Endothelial cell of umbilical vein (primary cell): ENCODE results near the gene SRPX2.

Source experiments
- MAX ChIP-seq: IDR thresholded peaks from 2 replicates; pipeline ENCODE4 v1.6.1; 2011; ENCODE audit not compliant: insufficient read depth, insufficient read length
- TF ChIP-seq, protein P1 (sequence below), 2 donors: IDR thresholded peaks; 1 replicate in 1 of 2; 2 replicates in 1 of 2; pipeline ENCODE4 v1.5.1; 2011; ENCODE audit warnings: low read length in 2 of 2, mild to moderate bottlenecking in 2 of 2, moderate library complexity in 2 of 2, control low read depth in 1 of 2, inconsistent platforms in 1 of 2, low read depth in 1 of 2; ENCODE audit not compliant: insufficient read depth in 1 of 2; ENCODE audit errors: extremely low read depth in 1 of 2

DNA sequence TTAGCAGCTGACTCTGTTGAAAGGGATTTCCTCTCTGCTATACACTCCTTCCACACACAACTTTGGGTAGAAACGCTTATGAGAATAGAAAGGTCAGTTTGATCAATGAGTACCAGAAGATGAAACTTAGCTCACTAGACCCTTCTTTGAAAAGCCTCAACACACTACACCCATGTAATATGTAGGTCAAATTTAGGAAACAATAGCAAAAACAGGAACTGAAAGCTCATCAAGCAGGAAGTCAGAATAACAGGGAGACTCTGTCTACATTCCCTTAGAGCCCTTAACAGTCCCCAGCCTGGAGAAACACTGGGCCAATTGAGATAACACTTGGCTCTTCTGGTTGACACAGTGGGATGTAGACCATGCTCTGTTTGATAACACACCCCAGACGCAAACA lies 30.7 kb downstream of the SRPX2 start:
- TF ChIP-seq, protein P1, sequence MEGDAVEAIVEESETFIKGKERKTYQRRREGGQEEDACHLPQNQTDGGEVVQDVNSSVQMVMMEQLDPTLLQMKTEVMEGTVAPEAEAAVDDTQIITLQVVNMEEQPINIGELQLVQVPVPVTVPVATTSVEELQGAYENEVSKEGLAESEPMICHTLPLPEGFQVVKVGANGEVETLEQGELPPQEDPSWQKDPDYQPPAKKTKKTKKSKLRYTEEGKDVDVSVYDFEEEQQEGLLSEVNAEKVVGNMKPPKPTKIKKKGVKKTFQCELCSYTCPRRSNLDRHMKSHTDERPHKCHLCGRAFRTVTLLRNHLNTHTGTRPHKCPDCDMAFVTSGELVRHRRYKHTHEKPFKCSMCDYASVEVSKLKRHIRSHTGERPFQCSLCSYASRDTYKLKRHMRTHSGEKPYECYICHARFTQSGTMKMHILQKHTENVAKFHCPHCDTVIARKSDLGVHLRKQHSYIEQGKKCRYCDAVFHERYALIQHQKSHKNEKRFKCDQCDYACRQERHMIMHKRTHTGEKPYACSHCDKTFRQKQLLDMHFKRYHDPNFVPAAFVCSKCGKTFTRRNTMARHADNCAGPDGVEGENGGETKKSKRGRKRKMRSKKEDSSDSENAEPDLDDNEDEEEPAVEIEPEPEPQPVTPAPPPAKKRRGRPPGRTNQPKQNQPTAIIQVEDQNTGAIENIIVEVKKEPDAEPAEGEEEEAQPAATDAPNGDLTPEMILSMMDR (IDR thresholded peaks at IDR 0.05; ENCODE audit: extremely low read depth in 1 of 2, insufficient read depth in 1 of 2, low read depth in 1 of 2, low read length in 2 of 2): no peak
- TF ChIP-seq MAX: no peak
